SH-SY5Y (cell line): ENCODE measurements around the gene TMEM208.

Experiments used
- GATA2 ChIP-seq: IDR thresholded peaks from 2 replicates; pipeline ENCODE4 v1.6.1; 2011; ENCODE audit warnings: mild to moderate bottlenecking, low read depth, low read length
- GATA3 ChIP-seq: IDR thresholded peaks from 2 replicates; pipeline ENCODE4 v1.6.1; 2011; ENCODE audit warnings: low read depth, mild to moderate bottlenecking, low read length, moderate library complexity

DNA sequence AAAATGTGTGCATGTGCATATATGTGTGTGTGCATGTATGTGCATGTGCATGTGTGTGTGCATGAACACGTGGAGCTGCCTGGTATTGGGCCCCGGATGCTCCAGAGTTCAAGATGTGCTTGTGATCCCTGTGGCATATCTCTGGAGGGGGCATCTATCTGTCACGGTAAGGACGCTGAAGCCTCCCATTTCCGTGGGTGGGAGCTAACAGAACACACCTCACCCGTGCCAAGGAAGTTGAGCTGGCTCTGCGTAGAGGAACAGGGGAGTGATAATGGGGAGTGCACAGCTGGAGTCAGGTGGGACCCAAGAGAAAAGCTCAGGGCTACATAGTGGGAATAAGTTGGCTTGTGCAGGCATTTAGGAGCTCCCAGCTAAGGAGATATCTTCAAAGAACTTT, 15.3 kb upstream of the TMEM208 start:
- TF ChIP-seq GATA2: no peak
- TF ChIP-seq GATA3: no peak
